ACHN (cell line): Measurements from ENCODE around the gene CAND2.
"Not testable (repeated sequence)": the region's sequence is repeated elsewhere in the genome, so short reads cannot be mapped to it uniquely, and the experiment has no call there.

Source experiments
- DNase-seq: peaks from one replicate; pipeline ENCODE4 v3.0.0-alpha.2; 2015
- in situ Hi-C: cut with HindIII; loops from 2 replicates; pipeline ENCODE4 v1.10.0; 2017; ENCODE audit warnings: low sequenced_read_pairs, low pct_ligation_motif_present, low pct_unique_long_range_greater_than_20kb

Gene CAND2

GRCh38 chr3:12840148-12840547 is 43.7 kb downstream of the CAND2 start:
- in situ Hi-C loops, DNase-seq: not testable (repeated sequence)

GRCh38 chr3:12840591-12841148 is 44.2 kb downstream of the CAND2 start:
- peak; percentile 16 for DNase-seq

GRCh38 chr3:12841149-12841969 is 44.9 kb downstream of the CAND2 start, which contains the start of gene RPL32:
Gene RPL32 (minus strand): TSS chr3:12841565. CDS start chr3:12840237, 1,328 bp downstream.
- in situ Hi-C loops, result no loop called here
- DNase-seq, result peak; percentile 94

More at GRCh38 chr3:12840591-12841148, 44.2 kb downstream of the CAND2 start:
- in situ Hi-C loops, result no loop called here

- in situ Hi-C loops, result no loop called here
- DNase-seq, result no peak
These were observed 45.5 kb downstream of the CAND2 start for GRCh38 chr3:12841970-12842328.

- DNase-seq, result no peak
- in situ Hi-C loops, result no loop called here
These were observed 46.0 kb downstream of the CAND2 start for GRCh38 chr3:12842469-12842868.

- in situ Hi-C loops, result no loop called here
- no peak for DNase-seq
These were observed 49.3 kb downstream of the CAND2 start for GRCh38 chr3:12845811-12846210.

GRCh38 chr3:12852201-12852600 is 55.7 kb downstream of the CAND2 start:
- DNase-seq, result no peak
- in situ Hi-C loops, result no loop called here

GRCh38 chr3:12853847-12854246 is 57.4 kb downstream of the CAND2 start:
- DNase-seq, in situ Hi-C loops: not testable (repeated sequence)

- in situ Hi-C loops, result no loop called here
These were observed 58.1 kb downstream of the CAND2 start for GRCh38 chr3:12854565-12854964.

GRCh38 chr3:12856626-12857025 is 60.1 kb downstream of the CAND2 start:
- no peak for DNase-seq
- in situ Hi-C loops, result no loop called here

More at GRCh38 chr3:12854565-12854964, 58.1 kb downstream of the CAND2 start:
- DNase-seq, result no peak

GRCh38 chr3:12859840-12860239 is 63.4 kb downstream of the CAND2 start:
- in situ Hi-C loops, result no loop called here
- no peak for DNase-seq

GRCh38 chr3:12861611-12862010 is 65.1 kb downstream of the CAND2 start:
- in situ Hi-C loops, result no loop called here
- no peak for DNase-seq

- no peak for DNase-seq
These were observed 65.9 kb downstream of the CAND2 start for GRCh38 chr3:12862387-12862786.

GRCh38 chr3:12865271-12865670 is 68.8 kb downstream of the CAND2 start:
- in situ Hi-C loops, result no loop called here
- DNase-seq, result no peak

More at GRCh38 chr3:12862387-12862786, 65.9 kb downstream of the CAND2 start:
- in situ Hi-C loops, result no loop called here

GRCh38 chr3:12866836-12867235 is 70.4 kb downstream of the CAND2 start:
- no peak for DNase-seq
- in situ Hi-C loops, result no loop called here

- DNase-seq, result peak; percentile 78
- in situ Hi-C loops, result no loop called here
These were observed 71.9 kb downstream of the CAND2 start for GRCh38 chr3:12868039-12869034.

- no peak for DNase-seq
These were observed 72.6 kb downstream of the CAND2 start for GRCh38 chr3:12869035-12869621.

GRCh38 chr3:12870942-12871341 is 74.5 kb downstream of the CAND2 start:
- in situ Hi-C loops, result no loop called here

More at GRCh38 chr3:12869035-12869621, 72.6 kb downstream of the CAND2 start:
- in situ Hi-C loops, result no loop called here

More at GRCh38 chr3:12870942-12871341, 74.5 kb downstream of the CAND2 start:
- DNase-seq, result no peak
